GM18507 (cell line): Measurements from ENCODE around the gene EIF4E.
"Not testable (repeated sequence)": the region's sequence is repeated elsewhere in the genome, so short reads cannot be mapped to it uniquely, and the experiment has no call there.

Experiments used
- DNase-seq: peaks from one replicate; pipeline ENCODE4 v3.0.0; 2011; ENCODE audit warnings: low read depth; ENCODE audit not compliant: insufficient read length; ENCODE audit errors: extremely low spot score
- FAIRE-seq: peaks from 2 replicates; lab custom pipeline; 2011; peaks lifted over from hg19 to GRCh38; lab: Jason Lieb, UNC

EIF4E gene

DNA sequence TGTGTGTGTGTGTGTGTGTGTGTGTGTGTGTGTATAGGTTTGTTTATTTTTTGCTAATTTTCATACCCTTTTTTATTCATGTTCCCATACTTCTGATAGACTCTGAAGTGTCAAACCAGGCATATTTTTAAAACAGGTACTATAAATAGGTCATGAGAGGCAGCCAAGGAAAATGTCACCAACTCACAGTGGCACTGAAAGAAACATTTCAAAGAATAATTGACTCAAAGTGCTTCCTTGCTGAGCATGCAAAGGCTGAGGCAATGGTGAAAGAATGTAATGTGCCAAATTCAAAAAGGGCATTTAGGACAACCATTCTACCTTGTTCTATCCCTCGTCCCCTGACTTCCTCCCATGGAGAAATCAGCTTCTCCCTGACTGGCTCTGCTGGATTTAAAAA lies 95.5 kb downstream of the EIF4E start:
- DNase-seq = no peak
- FAIRE-seq = no peak

- not testable (repeated sequence) for FAIRE-seq
Measured at GRCh38 chr4:98831036-98831435, 97.9 kb downstream of the EIF4E start.

More at GRCh38 chr4:98831036-98831435, 97.9 kb downstream of the EIF4E start:
- not testable (repeated sequence) for DNase-seq
